ENCODE data around the gene GPC1.
"Not testable (repeated sequence)": the region's sequence is repeated elsewhere in the genome, so short reads cannot be mapped to it uniquely, and the experiment has no call there.

GPC1 gene

GRCh38 chr2:240469239-240469636 is 33.8 kb downstream of the GPC1 start:
- DNase-seq, result no peak

- DNase-seq, result no peak
Observed at GRCh38 chr2:240469740-240470139, 34.3 kb downstream of the GPC1 start.

- no peak for DNase-seq
Observed at GRCh38 chr2:240472078-240472790, 36.8 kb downstream of the GPC1 start.

GRCh38 chr2:240473211-240473610 is 37.7 kb downstream of the GPC1 start:
- DNase-seq, result no peak

- no peak for DNase-seq
Observed at GRCh38 chr2:240477916-240478315, 42.5 kb downstream of the GPC1 start.

- DNase-seq, result no peak
Observed at GRCh38 chr2:240478346-240479110, 43.1 kb downstream of the GPC1 start.

- DNase-seq, result no peak
Observed at GRCh38 chr2:240479111-240479501, 43.6 kb downstream of the GPC1 start.

- DNase-seq, result no peak
Observed at GRCh38 chr2:240480834-240481623, 45.6 kb downstream of the GPC1 start.

- no peak for DNase-seq
Observed at GRCh38 chr2:240481720-240482119, 46.3 kb downstream of the GPC1 start.

- no peak for DNase-seq
Observed at GRCh38 chr2:240482141-240482540, 46.7 kb downstream of the GPC1 start.

- no peak for DNase-seq
Observed at GRCh38 chr2:240491483-240491882, 56.0 kb downstream of the GPC1 start.

GRCh38 chr2:240494194-240494793 is 58.8 kb downstream of the GPC1 start:
- DNase-seq, result no peak

GRCh38 chr2:240494942-240495341 is 59.5 kb downstream of the GPC1 start:
- not testable (repeated sequence) for DNase-seq

- DNase-seq, result not testable (repeated sequence)
Observed at GRCh38 chr2:240497082-240497481, 61.6 kb downstream of the GPC1 start.

- DNase-seq, result no peak
Observed at GRCh38 chr2:240498171-240498957, 62.9 kb downstream of the GPC1 start.

GRCh38 chr2:240498958-240499260 is 63.4 kb downstream of the GPC1 start:
- no peak for DNase-seq

- no peak for DNase-seq
Observed at GRCh38 chr2:240499309-240500301, 64.1 kb downstream of the GPC1 start.

- DNase-seq, result no peak
Observed at GRCh38 chr2:240500561-240501423, 65.3 kb downstream of the GPC1 start.

GRCh38 chr2:240501531-240501991 is 66.1 kb downstream of the GPC1 start:
- no peak for DNase-seq

- no peak for DNase-seq
Observed at GRCh38 chr2:240502059-240502429, 66.6 kb downstream of the GPC1 start.
